Cardiac ventricle fibroblast (primary cell): ENCODE measurements around the gene PLCB3. TPM values are rescaled to one million over a fixed set of nuclear protein-coding genes. Genes with fewer than 3 reads are reported as not detected.

ENCODE experiments used
- total RNA-seq: library from RNA; depleted of rRNA; stranded (reverse); fragments of >200 nt; gene quantifications from 2 replicates; pipeline ENCODE4 v1.2.3, GENCODE V29; 2015

Gene PLCB3
- 26.1 TPM in 2 replicates for total RNA-seq

DNA sequence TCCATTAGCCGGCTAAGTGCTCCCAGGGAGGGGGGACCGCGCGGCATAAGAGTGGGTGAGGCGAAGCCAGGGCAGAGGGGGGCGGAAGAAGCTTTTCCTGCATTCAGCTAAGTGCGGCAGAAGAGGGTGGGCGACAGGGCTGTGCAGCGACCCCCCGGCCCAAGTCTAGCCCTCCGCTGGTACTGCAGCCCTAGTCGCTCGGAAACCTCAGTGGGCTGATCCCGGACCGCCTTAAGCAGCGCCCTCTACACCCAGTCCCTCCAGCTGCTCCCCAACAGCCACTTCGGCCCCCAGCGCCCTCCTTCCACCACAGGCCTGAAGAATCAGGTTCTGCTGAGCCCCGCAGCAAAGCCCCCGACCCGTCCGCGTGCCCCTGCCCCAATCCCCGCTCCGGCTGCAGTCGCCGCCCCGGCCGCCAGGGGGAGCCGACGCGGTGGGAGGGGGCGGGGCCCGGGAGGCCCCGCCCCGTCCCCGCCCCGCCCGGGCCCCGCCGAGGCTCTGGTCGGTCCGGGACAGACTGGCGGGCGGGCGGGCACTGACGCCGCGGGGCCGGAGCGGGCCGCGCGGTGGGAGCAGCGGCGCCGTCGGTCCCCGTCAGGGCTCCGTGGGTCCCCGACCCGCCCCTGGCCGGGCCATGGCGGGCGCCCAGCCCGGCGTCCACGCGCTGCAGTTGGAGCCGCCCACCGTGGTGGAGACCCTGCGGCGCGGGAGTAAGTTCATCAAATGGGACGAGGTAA, at the start of gene PLCB3:
Gene PLCB3 (plus strand): TSS at position 515 of the 737 bp plus-strand sequence. CDS start 120 bp downstream, at position 635.

DNA sequence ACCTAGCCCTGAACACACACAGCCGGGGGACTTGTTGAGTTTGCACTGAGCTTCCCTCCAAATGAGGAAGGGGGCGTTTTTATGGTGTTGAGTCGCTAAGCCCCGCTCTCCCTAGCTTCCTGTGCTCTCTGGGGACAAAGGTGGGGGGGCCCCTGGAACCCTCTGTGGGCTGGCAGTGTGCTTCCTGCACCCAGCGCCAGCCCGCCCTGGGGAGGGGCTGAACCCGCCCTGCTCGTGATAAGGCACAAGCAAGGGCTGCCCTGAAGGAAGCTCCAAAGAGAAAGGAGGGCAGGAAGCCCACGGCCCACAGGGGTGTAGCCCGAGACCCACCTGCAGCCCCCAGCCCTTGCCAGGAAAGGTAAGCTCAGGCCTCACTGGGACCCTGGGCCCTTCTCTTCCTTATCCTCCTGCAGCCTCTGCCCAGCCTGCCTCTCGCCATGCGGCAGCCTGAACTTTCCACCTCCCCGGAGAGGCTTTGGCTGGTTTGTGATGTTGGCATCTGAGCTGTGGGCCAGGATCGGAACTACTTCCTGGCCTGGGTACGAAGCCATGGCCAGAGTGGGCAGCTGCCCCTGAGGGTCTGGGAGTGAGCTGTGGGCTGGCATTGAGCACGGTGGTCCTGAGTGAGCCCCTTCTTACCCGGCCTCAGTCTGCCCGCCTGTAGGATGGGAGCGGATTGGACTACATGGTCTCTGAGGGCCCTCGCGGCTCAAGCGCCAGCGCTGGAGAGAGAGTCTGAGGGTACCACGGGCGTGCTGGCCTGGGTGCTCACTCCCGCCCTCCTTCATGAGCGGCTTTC, 44.7 kb upstream of the PLCB3 start, which contains the start of gene FERMT3:
Gene FERMT3 (plus strand): TSS at position 265 of the 799 bp plus-strand sequence. CDS start 644 bp downstream, outside the sequence.

DNA sequence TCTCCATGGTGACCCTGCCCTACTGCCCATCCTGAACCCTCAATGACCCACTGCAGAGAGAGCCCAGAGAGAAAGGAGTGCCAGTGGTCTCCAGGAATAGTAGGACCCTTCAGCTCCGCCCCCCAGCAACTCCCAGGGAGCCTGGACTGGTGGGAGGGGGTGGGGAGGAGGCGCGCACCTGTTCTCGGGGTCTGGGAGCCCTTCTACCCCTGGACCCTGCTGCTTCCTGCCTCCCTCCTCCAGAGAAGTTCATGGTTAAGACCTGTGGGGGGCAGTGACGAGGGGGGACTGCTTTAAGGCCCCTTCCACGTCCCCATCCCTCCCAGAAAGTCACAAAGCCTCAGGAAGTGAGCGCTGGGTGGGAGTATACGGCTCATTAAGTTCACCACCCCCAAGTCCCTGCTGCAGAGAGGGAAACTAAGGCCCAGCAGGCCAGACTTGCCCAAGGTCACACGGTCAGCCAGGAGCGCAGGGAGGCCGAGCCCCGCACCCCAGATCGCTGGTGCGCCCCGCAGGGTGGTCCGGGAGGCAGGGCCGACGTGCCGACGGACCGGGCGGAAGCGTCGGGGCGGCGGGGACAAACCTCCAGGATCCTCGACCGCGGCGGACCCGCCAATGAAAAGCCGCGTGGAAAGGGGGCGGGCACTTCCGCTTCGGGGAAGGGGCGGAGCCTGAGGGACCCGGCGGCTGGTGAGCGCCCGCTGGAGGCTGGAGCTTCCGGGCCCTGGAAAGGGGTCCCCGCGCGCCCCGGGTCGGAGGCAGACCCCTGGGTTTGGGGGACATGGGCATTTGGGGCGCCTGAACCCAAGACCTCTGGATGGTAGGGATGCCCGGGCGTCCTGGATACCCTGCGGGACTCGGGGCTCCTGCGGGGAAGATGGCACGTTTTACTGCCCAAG, 25.5 kb upstream of the PLCB3 start, which contains the start of the genes NUDT22 and TRPT1:
Gene NUDT22 (plus strand): TSS at position 667 of the 899 bp plus-strand sequence. CDS start 379 bp downstream, outside the sequence.
Gene TRPT1 (minus strand): TSS at position 579 of the 899 bp plus-strand sequence. CDS start 326 bp downstream, at position 253.

DNA sequence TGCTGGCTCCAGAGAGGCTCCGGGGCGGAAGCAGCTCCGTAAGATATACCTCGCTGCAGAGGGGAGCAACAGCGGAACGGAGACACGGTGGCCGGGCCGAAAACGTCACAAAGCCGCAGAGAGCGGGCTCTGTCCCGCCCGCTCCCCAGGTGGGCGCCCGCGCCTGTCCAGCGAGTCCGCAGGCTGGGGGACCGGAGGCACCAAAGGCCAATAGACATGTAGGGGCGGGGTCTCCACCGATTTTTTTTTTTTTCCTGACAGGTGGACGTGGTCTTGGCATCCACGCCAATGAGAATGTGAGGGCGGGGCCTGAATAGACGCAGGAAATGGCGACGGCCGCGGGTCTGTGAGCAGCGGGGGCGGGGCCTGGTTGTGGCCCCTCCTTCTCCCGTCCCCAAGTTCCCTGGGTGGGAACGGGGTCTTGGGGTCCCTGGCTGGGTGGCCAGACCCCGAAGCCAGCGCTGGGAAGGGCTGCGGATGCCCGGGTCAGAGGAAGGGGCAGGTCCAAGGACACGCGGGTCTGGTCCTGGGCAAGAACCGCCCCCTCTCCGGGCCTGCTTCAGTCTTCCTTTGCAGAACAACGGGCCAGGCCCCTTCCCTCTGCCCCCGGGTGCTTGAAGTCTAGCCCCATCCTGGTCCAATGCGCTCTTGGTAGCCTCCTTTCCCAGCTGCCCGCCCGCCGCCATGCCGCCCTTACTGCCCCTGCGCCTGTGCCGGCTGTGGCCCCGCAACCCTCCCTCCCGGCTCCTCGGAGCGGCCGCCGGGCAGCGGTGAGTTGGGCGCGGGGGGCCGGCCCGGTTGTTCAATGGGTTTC, 21.0 kb upstream of the PLCB3 start, which contains the start of gene DNAJC4:
Gene DNAJC4 (plus strand): TSS at position 378 of the 814 bp plus-strand sequence. CDS start 307 bp downstream, at position 685.

DNA sequence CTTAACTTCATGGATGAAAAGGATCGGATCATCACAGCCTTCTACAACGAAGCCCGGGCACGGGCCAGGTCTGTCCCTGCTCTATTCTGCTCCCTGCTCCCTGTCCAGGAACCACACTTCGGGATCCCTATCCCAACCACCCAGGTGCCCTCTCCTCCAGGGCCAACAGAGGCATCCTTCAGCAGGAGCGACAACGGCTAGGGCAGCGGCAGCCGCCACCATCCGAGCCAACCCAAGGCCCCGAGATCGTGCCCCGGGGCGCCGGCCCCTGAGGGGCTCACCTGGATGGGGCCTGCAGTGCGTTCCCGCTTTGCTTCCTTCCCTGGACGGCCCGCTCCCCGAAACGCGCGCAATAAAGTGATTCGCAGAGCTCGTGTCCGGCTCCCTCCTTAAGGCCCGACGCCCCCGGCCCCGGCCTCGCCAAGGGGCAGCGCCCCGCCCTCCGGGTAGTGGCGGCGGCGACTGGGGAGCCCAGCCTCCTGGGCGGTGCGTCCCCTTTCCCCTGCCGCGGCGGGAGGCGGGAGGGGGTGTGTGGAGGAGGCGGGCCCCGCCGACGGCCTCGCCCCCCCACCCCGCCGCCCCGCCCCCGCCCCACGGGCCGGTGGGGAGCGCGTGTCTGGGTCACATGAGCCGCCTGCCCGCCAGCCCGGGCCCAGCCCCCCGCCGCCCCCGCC, 17.3 kb upstream of the PLCB3 start, which contains the start of gene VEGFB:
Gene VEGFB (plus strand): TSS at position 672 of the 674 bp plus-strand sequence. CDS start 250 bp downstream, outside the sequence.

DNA sequence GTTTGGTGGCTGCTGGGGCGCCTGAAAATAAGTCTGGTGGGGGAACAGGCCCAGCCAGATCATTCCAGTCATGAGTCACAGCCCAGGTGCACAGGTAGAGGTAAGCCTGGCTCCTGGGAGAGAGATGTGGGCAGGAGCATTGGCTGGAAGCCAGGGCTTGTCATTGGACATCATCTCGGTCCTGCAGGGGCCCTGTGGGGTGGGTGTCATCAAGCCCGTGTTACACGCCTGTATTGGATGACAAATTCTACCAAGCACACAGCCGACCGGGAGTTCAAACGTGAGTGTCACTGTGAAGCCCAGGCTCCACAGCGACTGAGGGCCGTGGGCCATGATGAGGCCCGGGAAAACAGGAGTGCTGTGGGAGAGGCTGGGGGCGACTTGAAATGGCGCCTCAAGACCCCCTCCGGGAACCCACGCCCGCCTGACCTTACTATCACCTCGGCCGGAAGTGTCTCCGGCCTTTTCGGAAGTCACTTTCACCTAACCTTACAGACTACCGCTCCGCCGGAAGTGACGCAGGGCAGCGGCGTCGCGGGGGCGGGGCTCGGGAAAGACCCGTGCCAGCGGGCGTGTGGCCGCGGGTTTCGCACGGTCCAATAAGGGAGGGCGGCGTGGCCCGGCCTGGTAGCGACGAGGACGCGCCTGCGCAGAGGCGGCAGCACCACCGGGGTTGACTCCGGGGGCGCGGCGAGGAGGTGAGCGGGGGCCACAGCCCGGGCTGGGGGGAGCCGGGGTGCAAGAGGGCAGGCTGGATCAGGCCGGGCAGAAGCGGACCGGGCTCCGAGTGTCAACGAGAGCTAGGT, 10.7 kb upstream of the PLCB3 start, which contains the start of gene FKBP2:
Gene FKBP2 (plus strand): TSS at position 661 of the 806 bp plus-strand sequence. CDS start 1,293 bp downstream, outside the sequence.

DNA sequence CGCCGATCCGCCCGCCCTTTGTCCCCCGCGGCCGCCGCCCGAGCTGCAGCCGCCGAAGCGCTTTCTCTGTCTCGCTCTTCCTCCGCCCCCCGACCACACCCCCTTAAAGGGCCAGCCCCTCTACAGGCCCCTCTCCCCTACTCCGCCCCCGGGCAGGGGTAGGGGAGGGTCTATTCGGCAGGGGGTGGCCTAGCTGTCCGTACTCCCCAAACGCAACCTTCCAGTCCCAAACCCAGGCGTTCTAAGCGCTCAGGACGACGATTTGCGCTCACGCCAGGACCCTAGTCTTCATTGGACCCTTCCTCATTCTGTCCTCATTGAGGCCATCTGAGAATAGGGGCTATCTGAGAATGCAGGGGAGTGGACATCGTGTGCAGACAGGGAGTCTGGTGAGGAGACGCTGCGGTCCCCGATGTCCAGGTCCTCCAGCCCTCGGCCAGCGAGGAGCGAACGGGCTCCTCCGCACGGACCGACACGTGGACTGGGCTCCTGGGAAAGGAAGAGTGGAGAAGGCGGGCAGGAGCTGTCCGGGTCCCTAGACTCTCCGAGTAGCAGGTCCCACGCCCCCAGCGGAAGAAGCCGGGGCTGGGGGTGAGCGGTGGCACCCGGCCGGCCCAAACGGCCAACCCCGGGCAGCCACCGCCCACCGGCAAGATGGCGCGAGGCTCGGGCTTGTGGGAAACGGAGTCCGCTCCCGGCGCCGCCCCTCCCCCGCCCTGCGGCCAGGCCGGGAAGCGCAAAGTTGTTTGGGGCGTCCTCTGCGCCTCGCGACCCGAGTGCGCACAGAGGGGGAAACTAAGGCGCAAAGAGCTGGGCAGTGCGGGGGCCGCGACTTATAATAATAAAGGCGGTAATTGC, 4.2 kb upstream of the PLCB3 start, which contains the start of gene PPP1R14B:
Gene PPP1R14B (minus strand): TSS at position 73 of the 858 bp plus-strand sequence. CDS start 270 bp downstream, outside the sequence.

DNA sequence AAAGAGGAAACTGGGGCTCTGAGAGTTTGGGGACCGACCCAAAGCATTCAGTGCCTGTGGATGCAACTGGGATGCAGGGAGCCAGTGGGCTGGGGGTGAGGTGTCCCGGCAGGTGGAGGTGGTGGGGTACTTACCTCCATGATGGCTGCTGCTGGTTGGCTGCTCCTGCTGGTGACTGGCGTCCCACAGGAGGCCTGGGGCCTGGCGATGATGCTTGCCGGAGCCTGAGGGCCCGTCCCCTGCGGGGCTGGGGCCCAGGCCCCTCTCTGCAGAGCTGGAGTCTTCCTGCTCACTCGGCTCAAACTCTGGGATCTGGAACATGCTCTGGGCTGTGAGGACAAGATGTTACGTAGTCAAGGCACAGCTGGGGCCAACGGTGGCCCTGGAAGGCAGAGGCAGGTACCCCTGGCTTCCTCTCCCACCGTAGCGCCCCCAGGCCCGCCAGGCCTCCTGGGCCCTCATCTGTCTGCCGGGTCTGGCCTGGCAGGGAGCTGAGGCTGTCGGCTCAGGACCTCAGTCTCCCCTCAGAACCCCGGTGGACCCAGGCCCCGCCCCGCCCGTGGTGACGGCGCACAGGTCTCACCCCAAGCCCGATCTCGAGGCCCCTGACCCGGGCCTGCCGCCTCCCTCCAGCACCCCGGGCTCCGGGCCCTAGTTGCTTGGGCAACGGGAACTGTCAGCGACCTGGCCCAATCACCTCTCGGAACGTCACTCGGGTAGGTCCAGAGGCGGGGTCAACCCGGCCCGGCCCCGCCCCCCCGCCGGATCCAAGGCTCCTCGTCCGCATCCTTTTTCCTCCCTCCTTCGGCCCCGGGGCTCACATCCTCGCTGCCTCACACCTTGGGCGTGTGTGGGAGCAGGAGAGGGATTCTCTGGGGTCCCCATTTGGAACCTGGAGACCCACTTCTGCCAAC, 33.0 kb downstream of the PLCB3 start, which contains the start of gene BAD:
Gene BAD (minus strand): TSS at position 618 of the 914 bp plus-strand sequence. CDS start 297 bp downstream, at position 321.

DNA sequence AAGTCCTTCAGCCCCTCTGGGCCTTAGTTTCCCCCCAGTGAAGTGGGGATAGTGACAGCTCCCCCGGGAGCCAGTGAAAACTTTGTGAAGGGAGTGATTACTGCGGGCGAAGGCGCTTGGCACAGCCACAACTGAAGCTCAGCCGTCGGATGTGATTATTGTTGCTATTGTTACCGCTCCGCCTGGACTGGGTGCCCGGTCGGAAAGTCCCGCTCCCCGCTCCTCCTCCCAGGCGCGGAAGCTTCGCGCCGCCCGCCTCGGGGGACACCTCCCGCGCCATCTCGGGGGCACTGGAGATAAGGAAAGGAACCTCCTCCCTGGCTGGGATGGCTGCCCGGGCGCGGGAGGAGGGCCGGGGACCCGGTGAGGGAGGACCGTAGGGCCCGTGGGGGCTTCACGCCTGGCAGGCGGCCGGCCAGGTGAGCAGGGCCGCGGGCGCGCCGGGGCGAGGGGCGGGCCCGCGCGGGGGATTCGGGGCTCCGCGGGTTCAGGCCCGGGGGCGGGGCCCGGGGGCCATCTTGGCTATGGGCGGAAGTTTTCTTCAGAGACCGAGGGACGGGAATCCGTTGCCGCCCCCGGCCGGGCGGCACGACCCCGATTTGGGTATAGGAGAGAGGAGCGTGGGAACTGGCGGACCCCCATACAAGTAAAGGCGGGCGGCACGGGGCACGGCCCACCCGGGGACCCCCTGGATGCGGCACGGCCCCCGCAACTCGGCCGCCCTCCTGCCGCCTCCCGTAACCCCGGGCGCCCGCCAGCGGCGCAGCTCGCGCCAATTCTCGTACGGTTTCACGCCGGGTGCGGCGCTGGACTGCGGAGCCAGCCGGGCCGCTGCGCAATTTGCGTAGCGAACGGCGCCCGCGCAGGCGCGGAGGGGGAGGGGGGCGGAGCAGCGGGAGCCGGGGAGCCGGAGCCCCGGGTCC, 33.9 kb downstream of the PLCB3 start, which contains the start of gene GPR137:
Gene GPR137 (plus strand): TSS at position 887 of the 923 bp plus-strand sequence. CDS start 677 bp downstream, outside the sequence.

DNA sequence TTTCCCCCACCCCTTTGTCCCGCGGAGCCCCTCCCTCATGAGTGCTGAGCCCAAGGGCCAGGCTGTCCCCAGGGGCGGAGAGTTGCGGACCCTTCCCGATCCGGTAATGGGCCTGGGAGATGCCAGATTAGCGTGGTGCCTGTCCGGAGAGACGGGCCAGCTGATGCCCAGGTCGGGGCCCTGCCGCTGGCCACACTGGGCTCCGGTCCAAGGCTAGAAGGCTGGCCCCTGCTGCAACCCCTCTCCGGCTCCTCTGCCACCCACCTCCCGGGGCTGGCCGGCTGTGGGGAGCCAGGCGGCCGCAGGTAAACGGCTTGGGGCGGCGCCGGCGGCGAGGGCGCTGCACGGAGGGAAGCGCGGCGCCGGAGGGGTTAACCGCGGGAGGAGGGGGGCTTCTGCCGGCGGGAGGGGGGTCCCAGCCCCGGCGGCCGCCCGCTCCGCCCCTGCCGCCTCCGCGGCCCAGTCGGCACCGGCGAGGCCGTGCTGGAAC, 40.0 kb downstream of the PLCB3 start, which contains the start of gene KCNK4:
Gene KCNK4 (plus strand): TSS at position 41 of the 490 bp plus-strand sequence. CDS start 1,717 bp downstream, outside the sequence.

DNA sequence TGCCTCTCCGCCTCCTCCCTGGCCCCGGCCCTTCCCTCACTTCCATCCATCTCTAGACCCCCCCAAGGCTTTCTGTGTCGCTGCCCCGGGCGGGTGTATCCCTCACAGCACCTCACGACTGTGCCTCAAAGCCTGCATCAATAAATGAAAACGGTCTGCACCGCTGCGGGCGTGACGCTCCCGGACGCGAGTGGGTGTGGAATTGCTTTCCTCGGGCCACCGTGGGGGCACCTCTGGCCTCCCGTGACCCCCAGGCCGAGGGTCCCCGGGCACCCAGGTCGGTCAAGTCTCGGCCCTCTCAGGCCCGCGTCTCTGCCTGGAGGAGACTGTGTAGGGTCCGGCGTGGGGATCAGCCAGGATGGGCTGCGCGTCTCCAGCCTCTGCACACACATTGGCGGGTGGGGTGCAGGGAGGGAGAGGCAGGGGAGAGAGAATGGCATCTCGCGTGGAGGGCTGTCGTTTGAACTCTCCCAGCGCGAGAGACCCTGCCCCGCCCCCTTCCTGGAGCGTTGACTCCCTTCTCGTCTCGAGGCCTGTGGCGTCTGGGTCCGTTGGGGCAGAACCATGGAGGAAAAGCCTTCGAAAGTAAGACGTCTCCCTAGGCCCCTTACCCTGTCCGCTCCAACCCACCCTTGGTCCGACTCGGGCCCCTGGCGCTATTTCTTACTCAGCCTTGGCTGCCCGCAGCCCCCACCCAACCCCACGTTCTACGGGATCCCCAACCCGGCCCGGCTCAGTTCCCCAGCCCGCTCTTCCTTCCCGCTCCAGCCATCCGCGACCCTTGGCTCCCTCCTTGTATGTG, 48.7 kb downstream of the PLCB3 start, which contains the start of gene CATSPERZ:
Gene CATSPERZ (plus strand): TSS at position 512 of the 802 bp plus-strand sequence. CDS start 53 bp downstream, at position 565.

DNA sequence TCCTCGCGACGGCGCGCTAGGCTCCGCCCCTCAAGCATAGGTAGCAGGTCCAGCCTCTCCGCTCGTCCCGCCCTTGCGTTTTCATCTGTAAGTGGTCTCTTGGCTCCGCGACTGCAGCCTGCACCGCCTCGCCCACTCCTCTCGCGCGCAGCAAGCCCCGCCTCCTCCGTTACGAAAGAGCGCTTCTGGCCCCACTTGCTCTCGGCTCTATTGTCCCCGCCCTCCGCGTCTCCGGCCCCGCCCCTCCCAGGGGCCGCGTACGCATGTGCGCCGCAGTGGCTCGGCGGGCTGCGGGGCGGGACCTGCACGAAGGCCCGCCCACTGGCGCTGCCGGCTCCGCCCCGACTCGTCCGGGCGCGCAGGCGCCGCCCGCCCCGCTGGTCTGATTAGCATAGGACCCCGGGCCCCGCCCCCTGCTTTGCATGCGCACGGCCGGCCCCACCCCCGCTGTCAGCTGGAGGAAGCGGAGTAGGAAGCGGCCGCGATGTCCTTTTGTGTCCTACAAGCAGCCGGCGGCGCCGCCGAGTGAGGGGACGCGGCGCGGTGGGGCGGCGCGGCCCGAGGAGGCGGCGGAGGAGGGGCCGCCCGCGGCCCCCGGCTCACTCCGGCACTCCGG, 53.9 kb downstream of the PLCB3 start, which contains the start of gene ESRRA:
Gene ESRRA (plus strand): TSS at position 450 of the 616 bp plus-strand sequence. CDS start 1,656 bp downstream, outside the sequence.

DNA sequence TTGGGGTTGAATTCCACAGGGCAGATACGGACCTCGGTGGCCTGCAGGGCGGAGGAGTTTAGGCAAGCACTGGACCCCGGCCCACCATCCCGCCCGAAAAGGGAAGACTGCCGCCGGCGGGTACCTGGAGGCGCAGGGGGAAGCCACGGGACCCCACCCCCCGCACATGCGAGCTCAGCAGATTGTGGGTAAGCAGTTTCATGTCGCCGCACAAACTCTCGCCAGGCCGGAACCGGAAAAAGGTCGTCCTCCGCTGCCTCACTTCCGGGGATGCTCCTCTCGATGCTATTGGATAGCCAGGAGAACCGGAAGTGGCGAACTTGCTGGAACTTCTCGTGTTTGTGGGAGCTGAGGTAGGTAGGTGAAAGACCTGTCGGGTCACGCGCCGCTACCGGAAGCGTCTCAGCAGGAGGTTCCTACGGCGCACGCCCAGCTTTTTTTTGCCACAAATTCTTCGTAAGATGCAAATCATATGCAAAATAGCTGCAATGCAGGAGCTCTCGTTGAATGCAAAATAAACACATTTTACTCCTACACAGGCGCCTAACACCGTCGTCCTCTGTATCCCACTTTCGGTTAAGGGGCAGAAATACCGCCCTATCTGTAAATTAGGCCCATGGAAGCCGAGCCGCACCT, 66.1 kb downstream of the PLCB3 start, which contains the start of gene TRMT112:
Gene TRMT112 (minus strand): TSS at position 235 of the 636 bp plus-strand sequence. CDS start 33 bp downstream, at position 202.

